ENCODE measurements around the gene AHCTF1.
"Not testable (repeated sequence)": the region's sequence is repeated elsewhere in the genome, so short reads cannot be mapped to it uniquely, and the experiment has no call there.

The AHCTF1 gene

DNA sequence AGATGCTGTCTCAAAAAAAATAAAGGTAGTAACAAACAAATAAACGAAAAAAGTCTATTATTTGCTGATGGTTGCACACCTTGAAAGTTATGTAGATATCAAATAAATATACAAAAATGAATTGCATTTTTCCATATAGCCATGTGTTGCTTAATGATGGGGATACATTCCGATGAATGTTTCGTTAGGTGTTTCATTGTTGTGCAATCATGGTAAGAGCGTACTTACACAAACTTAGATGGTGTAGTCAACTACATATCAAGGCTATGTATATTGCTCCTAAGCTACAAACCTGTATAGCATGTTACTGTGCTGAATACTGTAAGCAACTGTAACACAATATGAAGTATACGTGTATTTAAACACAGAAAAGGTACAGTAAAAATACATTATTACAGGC, 34.4 kb downstream of the AHCTF1 start:
- no peaks in the 10 kb centered on the region; the same call in 1 of the 2 replicates for H3K79me2 ChIP-seq (ENCODE audit: insufficient read depth, low read depth)
- no peak overlapping the region for H3K4me2 ChIP-seq
- no peak overlapping the region for H3K27ac ChIP-seq
- no peak overlapping the region for H3K9ac ChIP-seq
- H4K20me1 ChIP-seq (ENCODE audit: insufficient read depth), result no peaks in the 10 kb centered on the region
- H3K27me3 ChIP-seq (ENCODE audit: insufficient read depth, low read depth), result no peaks in the 10 kb centered on the region
- H2AFZ ChIP-seq (ENCODE audit: low read depth), result no peak overlapping the region
- no peaks in the 10 kb centered on the region for H3K4me1 ChIP-seq (ENCODE audit: low read depth, poor library complexity, severe bottlenecking)
- H3K36me3 ChIP-seq (ENCODE audit: insufficient read depth), result peaks cover 36% of the 10 kb centered on the region; the same call in 1 of the 2 replicates
- no peak overlapping the region for H3K4me3 ChIP-seq (IDR thresholded peaks at IDR 0.05; ENCODE audit: insufficient read depth, low read depth, low read length)
- TF ChIP-seq, protein P1, sequence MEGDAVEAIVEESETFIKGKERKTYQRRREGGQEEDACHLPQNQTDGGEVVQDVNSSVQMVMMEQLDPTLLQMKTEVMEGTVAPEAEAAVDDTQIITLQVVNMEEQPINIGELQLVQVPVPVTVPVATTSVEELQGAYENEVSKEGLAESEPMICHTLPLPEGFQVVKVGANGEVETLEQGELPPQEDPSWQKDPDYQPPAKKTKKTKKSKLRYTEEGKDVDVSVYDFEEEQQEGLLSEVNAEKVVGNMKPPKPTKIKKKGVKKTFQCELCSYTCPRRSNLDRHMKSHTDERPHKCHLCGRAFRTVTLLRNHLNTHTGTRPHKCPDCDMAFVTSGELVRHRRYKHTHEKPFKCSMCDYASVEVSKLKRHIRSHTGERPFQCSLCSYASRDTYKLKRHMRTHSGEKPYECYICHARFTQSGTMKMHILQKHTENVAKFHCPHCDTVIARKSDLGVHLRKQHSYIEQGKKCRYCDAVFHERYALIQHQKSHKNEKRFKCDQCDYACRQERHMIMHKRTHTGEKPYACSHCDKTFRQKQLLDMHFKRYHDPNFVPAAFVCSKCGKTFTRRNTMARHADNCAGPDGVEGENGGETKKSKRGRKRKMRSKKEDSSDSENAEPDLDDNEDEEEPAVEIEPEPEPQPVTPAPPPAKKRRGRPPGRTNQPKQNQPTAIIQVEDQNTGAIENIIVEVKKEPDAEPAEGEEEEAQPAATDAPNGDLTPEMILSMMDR (conservative IDR thresholded peaks at IDR 0.05; ENCODE audit: low read depth, low read length), result no peak

DNA sequence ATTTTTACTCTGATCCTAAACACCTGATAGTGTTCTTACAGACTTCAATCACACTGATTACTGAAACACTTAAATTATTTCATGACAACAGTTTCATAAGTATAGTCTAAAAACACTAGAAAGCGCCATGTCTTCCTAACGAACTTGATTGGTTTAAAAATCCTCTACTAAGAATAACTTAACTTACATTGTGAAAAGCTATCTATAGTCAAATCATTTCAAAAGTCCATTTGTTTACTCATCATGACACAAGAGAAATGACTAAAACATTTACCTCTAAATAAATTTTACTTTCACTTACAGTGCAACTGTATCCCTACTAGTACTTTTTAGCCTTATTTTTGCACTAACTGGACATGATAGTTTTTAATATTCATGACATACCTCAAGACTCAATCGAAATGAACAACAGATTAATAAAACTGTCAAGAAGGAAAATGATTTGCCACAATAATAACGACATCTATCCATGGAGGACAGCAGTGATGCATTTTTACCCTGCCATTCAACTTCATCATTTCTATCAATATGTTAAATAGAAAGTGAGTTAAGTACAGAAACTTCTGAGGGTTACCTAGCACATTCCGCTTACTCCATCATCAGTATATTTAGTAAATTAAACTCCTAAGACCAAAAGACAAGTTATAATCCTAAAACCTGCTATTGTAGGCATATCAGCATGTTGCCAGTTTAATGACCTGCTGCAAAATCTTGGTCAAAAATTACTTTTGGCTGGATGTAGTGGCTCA, 38.4 kb downstream of the AHCTF1 start:
- Histone ChIP-seq H3K4me3 (IDR thresholded peaks at IDR 0.05; ENCODE audit: insufficient read depth, low read depth, low read length) (no peak overlapping the region), H3K4me2 (no peak overlapping the region), H4K20me1 (ENCODE audit: insufficient read depth) (peaks cover 4% of the 10 kb centered on the region; the same call in 1 of the 2 replicates), H3K79me2 (ENCODE audit: insufficient read depth, low read depth) (no peaks in the 10 kb centered on the region; the same call in 1 of the 2 replicates), H3K27ac (no peak overlapping the region), H2AFZ (ENCODE audit: low read depth) (no peak overlapping the region), H3K36me3 (ENCODE audit: insufficient read depth) (peaks cover 25% of the 10 kb centered on the region; the same call in 1 of the 2 replicates), H3K9ac (no peak overlapping the region), H3K27me3 (ENCODE audit: insufficient read depth, low read depth) (no peaks in the 10 kb centered on the region), H3K4me1 (ENCODE audit: low read depth, poor library complexity, severe bottlenecking) (no peaks in the 10 kb centered on the region)
- TF ChIP-seq, protein P1 (conservative IDR thresholded peaks at IDR 0.05; ENCODE audit: low read depth, low read length), result no peak

DNA sequence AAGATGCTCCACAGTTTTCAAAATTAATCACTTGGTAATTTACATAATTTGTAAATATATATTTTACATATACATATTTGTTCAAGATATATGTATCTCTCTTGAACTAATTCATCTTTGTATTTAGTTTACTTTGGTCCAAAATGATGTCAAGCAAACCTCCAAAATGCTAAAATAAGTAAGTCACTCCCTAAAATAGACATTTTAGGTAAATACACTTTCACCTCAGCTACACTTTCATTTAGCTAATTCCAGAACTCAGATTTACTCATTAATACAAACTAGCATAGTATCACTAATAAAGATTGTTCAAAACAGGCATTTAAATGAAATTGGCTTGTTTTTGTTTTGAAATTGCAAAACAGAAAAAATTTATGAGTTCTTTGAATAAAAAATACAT, 40.6 kb downstream of the AHCTF1 start:
- Histone ChIP-seq H3K79me2 (ENCODE audit: insufficient read depth, low read depth) (no peaks in the 10 kb centered on the region), H2AFZ (ENCODE audit: low read depth) (no peak overlapping the region), H3K36me3 (ENCODE audit: insufficient read depth) (peaks cover 14% of the 10 kb centered on the region; the same call in 1 of the 2 replicates), H4K20me1 (ENCODE audit: insufficient read depth) (peaks cover 4% of the 10 kb centered on the region; the same call in 1 of the 2 replicates), H3K27ac (no peak overlapping the region), H3K27me3 (ENCODE audit: insufficient read depth, low read depth) (no peaks in the 10 kb centered on the region), H3K4me2 (no peak overlapping the region), H3K9ac (no peak overlapping the region), H3K4me3 (IDR thresholded peaks at IDR 0.05; ENCODE audit: insufficient read depth, low read depth, low read length) (no peak overlapping the region), H3K4me1 (ENCODE audit: low read depth, poor library complexity, severe bottlenecking) (no peaks in the 10 kb centered on the region)
- TF ChIP-seq, protein P1 (conservative IDR thresholded peaks at IDR 0.05; ENCODE audit: low read depth, low read length), result no peak

DNA sequence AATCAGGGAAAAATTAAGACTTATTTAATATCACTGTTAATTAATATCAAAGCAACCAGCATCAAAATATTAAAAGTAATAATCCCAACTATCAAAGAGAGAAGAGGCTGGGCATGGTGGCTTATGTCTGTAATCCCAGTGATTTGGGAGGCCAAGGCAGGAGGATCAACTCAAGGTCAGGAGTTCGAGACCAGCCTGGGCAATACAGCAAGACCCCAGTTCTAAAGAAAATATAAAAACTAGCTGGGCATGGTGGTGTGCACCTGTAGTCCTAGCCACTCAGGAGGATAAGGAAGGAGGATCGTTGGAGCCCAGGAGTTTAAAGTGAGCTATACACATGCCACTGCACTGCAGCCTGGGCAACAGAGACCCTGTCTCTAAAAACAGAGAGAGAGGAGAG, 43.2 kb downstream of the AHCTF1 start:
- peaks cover 4% of the 10 kb centered on the region; the same call in 1 of the 2 replicates for H3K36me3 ChIP-seq (ENCODE audit: insufficient read depth)

DNA sequence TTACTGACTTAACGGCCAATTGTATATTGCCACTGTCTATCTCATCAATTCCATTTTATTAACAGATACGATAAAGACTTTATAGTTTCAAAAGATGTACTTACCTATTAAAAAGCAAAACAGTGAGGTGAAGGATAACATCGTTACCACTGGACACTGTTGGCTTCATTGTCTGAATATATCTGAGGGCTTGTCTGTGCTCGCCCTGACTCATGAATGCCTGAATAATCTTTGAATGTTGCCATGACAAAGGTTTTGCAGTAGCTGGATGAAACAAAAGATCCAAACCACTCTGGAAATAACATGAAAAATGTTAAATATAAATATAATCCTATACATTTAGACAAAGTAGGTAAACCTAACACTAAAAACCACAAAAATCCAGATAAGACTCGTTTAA, 46.4 kb downstream of the AHCTF1 start:
- H3K9ac ChIP-seq; H3K4me1 ChIP-seq (ENCODE audit: low read depth, poor library complexity, severe bottlenecking); H3K27me3 ChIP-seq (ENCODE audit: insufficient read depth, low read depth); H3K79me2 ChIP-seq (ENCODE audit: insufficient read depth, low read depth); H4K20me1 ChIP-seq (ENCODE audit: insufficient read depth); H3K4me3 ChIP-seq (IDR thresholded peaks at IDR 0.05; ENCODE audit: insufficient read depth, low read depth, low read length); H2AFZ ChIP-seq (ENCODE audit: low read depth); H3K36me3 ChIP-seq (ENCODE audit: insufficient read depth); H3K4me2 ChIP-seq; H3K27ac ChIP-seq: not testable (repeated sequence)

More for the DNA sequence above, 43.2 kb downstream of the AHCTF1 start:
- no peak overlapping the region for H2AFZ ChIP-seq (ENCODE audit: low read depth)
- TF ChIP-seq, protein P1 (conservative IDR thresholded peaks at IDR 0.05; ENCODE audit: low read depth, low read length), result no peak
- H3K4me3 ChIP-seq (IDR thresholded peaks at IDR 0.05; ENCODE audit: insufficient read depth, low read depth, low read length), result no peak overlapping the region
- no peaks in the 10 kb centered on the region for H3K27me3 ChIP-seq (ENCODE audit: insufficient read depth, low read depth)
- H3K4me2 ChIP-seq, result no peak overlapping the region
- peaks cover 4% of the 10 kb centered on the region; the same call in 1 of the 2 replicates for H4K20me1 ChIP-seq (ENCODE audit: insufficient read depth)
- no peak overlapping the region for H3K27ac ChIP-seq
- H3K9ac ChIP-seq, result no peak overlapping the region
- H3K4me1 ChIP-seq (ENCODE audit: low read depth, poor library complexity, severe bottlenecking), result no peaks in the 10 kb centered on the region
- H3K79me2 ChIP-seq (ENCODE audit: insufficient read depth, low read depth), result no peaks in the 10 kb centered on the region
